Pancreas (tissue), 10 donors: ENCODE data around the gene HTR4. TPM values are rescaled to one million over a fixed set of nuclear protein-coding genes. Genes with fewer than 3 reads are reported as not detected.

Source experiments
- ATAC-seq, 4 donors: fragments of 200-7000 bp; cut with Tn5 transposase; one replicate each; pipeline versions ENCODE4 v1.8.0 to v1.9.1; 2020; ENCODE audit warnings: mild to moderate bottlenecking in 4 of 4, moderate library complexity in 4 of 4
- DNase-seq, 6 donors: peaks; one replicate each; pipeline ENCODE4 v3.0.0-alpha.2; 2020
- FAIRE-seq: peaks from 2 replicates; lab custom pipeline; 2012; peaks lifted over from hg19 to GRCh38; lab: Jason Lieb, UNC
- H3K27ac ChIP-seq, 4 donors: fragments of 200-600 bp; sonication (generic); 1 replicate in 3 of 4; 2 replicates in 1 of 4; pipeline versions ENCODE4 v1.5.0 to v1.8.0; 2020
- H3K27me3 ChIP-seq, 4 donors: fragments of 200-600 bp; one replicate each; pipeline ENCODE4 v1.8.0; 2021
- H3K36me3 ChIP-seq, 3 donors: fragments of 200-600 bp; sonication (generic) in 1 of 3; one replicate each; pipeline versions ENCODE4 v1.5.0 to v1.8.0; 2020 to 2021
- H3K4me1 ChIP-seq, 3 donors: fragments of 200-600 bp; one replicate each; pipeline ENCODE4 v1.8.0; 2021
- H3K4me3 ChIP-seq, 4 donors: fragments of 200-600 bp; sonication (generic) in 2 of 4; one replicate each; pipeline versions ENCODE4 v1.5.0 to v1.8.0; 2020 to 2021
- H3K9me3 ChIP-seq, 4 donors: fragments of 200-600 bp; one replicate each; pipeline ENCODE4 v1.8.0; 2021
- WGBS, 2 donors: extraction: QIAGEN DNeasy Blood & Tissue Kit; methylation state at CpG; one replicate each; pipeline ENCODE4 v1.1.7; 2013; 5-methylcytosine and 5-hydroxymethylcytosine counted together
- intact Hi-C, 3 donors: fragments of 100-400 bp; cut with DNase I; formaldehyde crosslinking; loops; one replicate each; pipeline versions ENCODE4 v1.11.1 to v1.14.2; 2022
- polyA plus RNA-seq, 2 donors: library from polyadenylated mRNA; stranded (reverse); fragments of 200-250 nt; gene quantifications; one replicate each; pipeline ENCODE4 v1.2.3, GENCODE V29; 2013
- total RNA-seq, 6 donors: library from RNA; stranded (reverse); fragmentation: NEBNext Ultra II Directional in 4 of 6; extraction: Animal tissue kit (Norgen Biotek cat#: 25700) in 4 of 6; gene quantifications; one replicate each; pipeline versions ENCODE4 v1.2.1 to v1.2.4, GENCODE V29; 2021 to 2023
- TF ChIP-seq, protein P1 (sequence below), 4 donors: fragments of 200-600 bp; sonication (generic) in 3 of 4; IDR thresholded peaks; one replicate each; pipeline versions ENCODE4 v1.5.0 to v1.8.0; 2021; ENCODE audit warnings: antibody characterized with exemption in 4 of 4
- donor health status: healthy with polysubstance abuse.
- donor health status: DM: no; HTN: no; CAD: no; lungs with moderate emphysema.
- donor health status: DM: no; HTN: no; CAD: no.
- donor health status: control.
- donor health status: control.
- donor health status: Bipolar disorder and iron deficiency.
- donor health status: DM: yes; HTN: yes; CAD: no.
- donor health status: DM: no; HTN: no; CAD: no.
- donor health status: DM: no; HTN: no; CAD: no.
- donor health status: DM: yes; HTN: yes; CAD: no.

HTR4 gene
- total and polyA plus RNA-seq, 8 donors: not detected

DNA sequence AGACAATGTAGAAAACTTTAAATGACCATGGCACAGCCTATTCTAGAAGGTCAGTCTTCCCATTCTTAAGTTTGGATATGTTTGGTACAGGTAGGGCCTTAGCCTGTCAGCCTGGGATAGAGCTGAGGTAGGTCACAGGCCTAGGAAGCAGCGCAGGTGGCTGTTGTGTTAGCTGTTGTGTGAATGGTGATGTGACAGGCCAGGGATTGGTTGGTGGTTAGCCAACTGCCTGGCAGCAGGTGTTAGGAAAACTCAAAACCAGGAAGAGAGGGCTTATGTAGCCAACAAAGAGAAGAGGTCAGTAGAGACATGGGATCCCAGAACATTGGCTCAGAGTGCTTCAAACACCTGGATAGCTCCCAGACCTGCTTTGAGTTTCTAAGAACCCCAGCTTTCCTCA, 186.4 kb downstream of the HTR4 start:
- FAIRE-seq (no peak), ATAC-seq (peak; percentile 64 to 89 (median 84)), DNase-seq (peak in 3 of 6 donors; percentile 52 to 64 (median 62))
- 43% methylated on average over 1 of the region's 1 CpG for WGBS, 2 donors
- Histone ChIP-seq H3K27me3 (no peaks in the 10 kb centered on the region), H3K4me3 (no peak overlapping the region), H3K4me1 (no peaks in the 10 kb centered on the region), H3K27ac (no peak overlapping the region), H3K9me3 (no peaks in the 10 kb centered on the region), H3K36me3 (no peaks in the 10 kb centered on the region)
- TF ChIP-seq, protein P1, sequence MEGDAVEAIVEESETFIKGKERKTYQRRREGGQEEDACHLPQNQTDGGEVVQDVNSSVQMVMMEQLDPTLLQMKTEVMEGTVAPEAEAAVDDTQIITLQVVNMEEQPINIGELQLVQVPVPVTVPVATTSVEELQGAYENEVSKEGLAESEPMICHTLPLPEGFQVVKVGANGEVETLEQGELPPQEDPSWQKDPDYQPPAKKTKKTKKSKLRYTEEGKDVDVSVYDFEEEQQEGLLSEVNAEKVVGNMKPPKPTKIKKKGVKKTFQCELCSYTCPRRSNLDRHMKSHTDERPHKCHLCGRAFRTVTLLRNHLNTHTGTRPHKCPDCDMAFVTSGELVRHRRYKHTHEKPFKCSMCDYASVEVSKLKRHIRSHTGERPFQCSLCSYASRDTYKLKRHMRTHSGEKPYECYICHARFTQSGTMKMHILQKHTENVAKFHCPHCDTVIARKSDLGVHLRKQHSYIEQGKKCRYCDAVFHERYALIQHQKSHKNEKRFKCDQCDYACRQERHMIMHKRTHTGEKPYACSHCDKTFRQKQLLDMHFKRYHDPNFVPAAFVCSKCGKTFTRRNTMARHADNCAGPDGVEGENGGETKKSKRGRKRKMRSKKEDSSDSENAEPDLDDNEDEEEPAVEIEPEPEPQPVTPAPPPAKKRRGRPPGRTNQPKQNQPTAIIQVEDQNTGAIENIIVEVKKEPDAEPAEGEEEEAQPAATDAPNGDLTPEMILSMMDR (IDR thresholded peaks at IDR 0.05): no peak
- intact Hi-C loops: no loop called here

DNA sequence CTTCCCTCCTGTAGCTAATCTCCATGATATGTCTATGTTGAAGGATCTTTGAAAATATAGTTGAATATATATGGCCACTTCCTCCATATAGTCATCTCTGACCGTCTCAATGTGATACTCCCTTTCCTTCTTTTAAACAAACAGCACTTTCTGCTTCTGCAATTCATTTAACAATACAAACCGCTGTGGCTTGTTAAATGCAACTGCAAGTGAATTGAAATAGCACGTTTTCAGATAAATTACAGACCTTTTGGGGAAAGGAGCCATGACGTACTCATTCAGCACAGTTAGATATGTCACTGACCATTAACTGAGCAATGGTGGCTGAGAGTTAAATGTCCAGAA, 188.1 kb downstream of the HTR4 start:
- TF ChIP-seq, protein P1 (IDR thresholded peaks at IDR 0.05): no peak
- intact Hi-C loops: no loop called here
- FAIRE-seq: no peak
- Histone ChIP-seq H3K27me3 (no peaks in the 10 kb centered on the region), H3K9me3 (no peaks in the 10 kb centered on the region), H3K36me3 (no peaks in the 10 kb centered on the region), H3K27ac (no peak overlapping the region), H3K4me1 (no peaks in the 10 kb centered on the region), H3K4me3 (no peak overlapping the region)
- no peak for DNase-seq
- peak in 1 of 4 donors; percentile 32 for ATAC-seq
- WGBS, 2 donors: 71 to 79% methylated on average over 4 of the region's 4 CpGs

DNA sequence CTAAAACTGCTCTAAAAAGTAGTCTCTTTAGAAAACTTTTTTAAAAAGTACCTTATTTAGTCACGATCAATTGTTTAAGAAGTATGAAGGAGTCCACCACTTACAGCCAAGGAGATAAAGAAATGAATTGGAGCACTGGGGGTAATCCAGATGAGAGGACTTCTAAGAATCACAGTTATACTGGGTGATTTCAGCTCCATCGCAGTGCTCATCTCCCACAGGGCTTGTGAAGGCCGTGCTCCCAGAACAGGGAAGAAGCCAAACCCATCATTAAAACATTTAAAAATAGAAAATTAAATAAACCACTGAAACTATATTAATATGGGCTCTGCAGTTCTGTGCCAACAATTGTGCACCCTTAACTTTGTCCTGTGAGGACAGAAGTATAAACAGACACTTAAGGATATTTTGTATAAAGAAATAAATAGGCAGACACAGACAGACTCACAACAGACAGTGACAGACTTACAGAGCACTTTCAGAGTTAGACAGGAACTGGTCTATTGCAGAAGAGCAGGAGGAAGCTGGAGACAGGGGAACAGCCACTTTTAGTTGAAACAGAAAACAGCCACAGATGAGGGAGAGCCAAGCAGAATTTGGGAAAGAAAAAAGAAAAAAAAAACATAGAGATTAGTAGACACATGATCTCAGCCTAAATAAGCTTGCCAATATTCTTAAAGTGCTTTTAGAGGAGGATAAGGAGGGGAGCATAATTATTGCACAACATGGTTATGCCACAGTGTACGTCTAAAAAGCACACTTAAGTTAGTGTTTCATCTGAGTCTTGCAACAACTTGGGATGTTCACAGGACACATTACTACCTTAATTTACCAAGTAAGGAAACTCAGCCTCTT, 188.7 kb downstream of the HTR4 start:
- no peak overlapping the region for H3K27ac ChIP-seq
- TF ChIP-seq, protein P1 (IDR thresholded peaks at IDR 0.05): no peak
- H3K4me1 ChIP-seq: no peaks in the 10 kb centered on the region
- ATAC-seq: peak in 3 of 4 donors; percentile 23 to 72 (median 33)
- no peaks in the 10 kb centered on the region for H3K27me3 ChIP-seq
- H3K4me3 ChIP-seq: no peak overlapping the region
- intact Hi-C loops: no loop called here
- no peak for FAIRE-seq
- WGBS, 2 donors: 68 to 79% methylated on average over 4 of the region's 4 CpGs
- no peak for DNase-seq
- H3K36me3 ChIP-seq: no peaks in the 10 kb centered on the region
- H3K9me3 ChIP-seq: no peaks in the 10 kb centered on the region

DNA sequence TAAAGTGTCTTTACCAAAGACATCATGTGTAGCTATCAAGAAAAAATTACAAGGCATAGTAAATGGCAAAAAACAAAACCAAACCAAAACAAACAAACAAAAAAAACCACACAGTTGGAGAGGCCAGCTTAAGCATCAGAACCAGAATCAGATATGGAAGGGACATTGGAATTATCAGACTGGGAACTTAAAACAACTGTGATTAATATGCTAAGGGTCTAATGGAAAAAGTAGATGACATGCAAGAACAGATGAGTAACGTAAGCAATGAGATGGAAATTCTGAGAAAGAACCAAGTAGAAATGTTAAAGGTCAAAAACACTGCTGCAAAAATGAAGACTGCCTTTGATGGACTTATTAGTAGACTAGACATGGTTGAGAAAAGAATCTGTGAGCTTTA, 194.7 kb downstream of the HTR4 start:
- no peak overlapping the region for H3K27ac ChIP-seq
- H3K27me3 ChIP-seq: no peaks in the 10 kb centered on the region
- intact Hi-C loops: no loop called here
- no peak overlapping the region for H3K4me3 ChIP-seq
- 80 to 90% methylated on average over 1 of the region's 1 CpG for WGBS, 2 donors
- TF ChIP-seq, protein P1 (IDR thresholded peaks at IDR 0.05): no peak
- H3K36me3 ChIP-seq: no peaks in the 10 kb centered on the region
- FAIRE-seq (no peak), ATAC-seq (no peak), DNase-seq (no peak)
- H3K4me1 ChIP-seq: no peaks in the 10 kb centered on the region
- H3K9me3 ChIP-seq: no peaks in the 10 kb centered on the region
